Large intestine (tissue), 3 donors: ENCODE measurements around the gene TXNDC2. TPM values are rescaled to one million over a fixed set of nuclear protein-coding genes. Genes with fewer than 3 reads are reported as not detected.

Experiments
- DNase-seq, 2 donors: peaks; one replicate each; pipeline versions ENCODE4 v3.0.0 to v3.0.0-alpha.2; 2013
- H3K27ac ChIP-seq: one replicate; pipeline ENCODE4 v1.5.1; 2013; ENCODE audit warnings: low read length
- H3K27me3 ChIP-seq: 2 replicates; pipeline ENCODE4 v1.6.1; 2013; ENCODE audit warnings: low read length; ENCODE audit not compliant: control insufficient read depth, insufficient read depth
- H3K36me3 ChIP-seq: 2 replicates; pipeline ENCODE4 v1.6.1; 2013; ENCODE audit warnings: low read length; ENCODE audit not compliant: control insufficient read depth, insufficient read depth
- H3K4me1 ChIP-seq: one replicate; pipeline ENCODE4 v1.6.1; 2013; ENCODE audit warnings: low read length; ENCODE audit not compliant: control insufficient read depth, insufficient read depth
- H3K4me3 ChIP-seq: one replicate; pipeline ENCODE4 v1.5.1; 2013; ENCODE audit warnings: low read length
- H3K9me3 ChIP-seq: one replicate; pipeline ENCODE4 v1.6.1; 2013; ENCODE audit warnings: mild to moderate bottlenecking, low read depth, low read length, moderate library complexity; ENCODE audit not compliant: control insufficient read depth
- WGBS: methylation state at CpG from one replicate; pipeline ENCODE4 v1.1.5; 2013; ENCODE audit warnings: low lambda C conversion rate; ENCODE audit not compliant: insufficient coverage; 5-methylcytosine and 5-hydroxymethylcytosine counted together
- polyA plus RNA-seq: library from polyadenylated mRNA; unstranded; fragments of 120-200 nt; gene quantifications from one replicate; pipeline ENCODE4 v1.2.1, GENCODE V29; 2013

Gene TXNDC2
- polyA plus RNA-seq, 1 donor = 0.03 TPM

DNA sequence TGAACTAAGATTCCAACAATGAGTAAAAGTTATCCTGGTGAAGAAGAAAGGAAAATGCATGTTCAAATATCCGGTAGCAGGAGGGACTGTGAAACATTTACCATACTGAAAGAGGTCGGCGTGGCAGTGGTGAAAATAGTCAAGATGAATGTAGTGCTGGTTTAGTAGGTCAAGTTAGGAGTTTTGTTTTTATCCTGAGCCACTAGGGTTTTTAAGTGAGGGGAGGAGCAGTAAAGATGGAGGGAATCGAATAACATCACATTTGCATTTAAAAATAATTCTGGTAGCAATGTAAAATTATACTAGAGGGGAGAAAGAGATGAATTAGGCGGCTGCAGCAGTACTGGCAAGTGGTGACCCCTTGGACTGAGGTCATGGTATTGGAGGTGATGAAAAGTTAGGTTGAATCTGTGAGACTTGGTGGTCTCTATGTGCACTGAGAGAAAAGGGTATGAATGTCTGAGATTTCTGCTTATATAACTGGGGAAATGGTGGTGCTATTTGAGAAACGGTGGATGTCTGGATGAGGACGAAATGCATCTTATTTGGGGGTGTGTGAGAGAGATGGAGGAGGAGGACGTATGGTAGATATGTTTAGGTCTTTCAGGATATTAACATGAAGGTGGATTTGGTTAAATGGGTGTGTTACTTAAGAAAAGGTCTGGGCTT lies 33.9 kb downstream of the TXNDC2 start:
- H3K36me3 ChIP-seq = peaks cover 3% of the 10 kb centered on the region
- H3K4me3 ChIP-seq = no peak overlapping the region
- no peak for DNase-seq

DNA sequence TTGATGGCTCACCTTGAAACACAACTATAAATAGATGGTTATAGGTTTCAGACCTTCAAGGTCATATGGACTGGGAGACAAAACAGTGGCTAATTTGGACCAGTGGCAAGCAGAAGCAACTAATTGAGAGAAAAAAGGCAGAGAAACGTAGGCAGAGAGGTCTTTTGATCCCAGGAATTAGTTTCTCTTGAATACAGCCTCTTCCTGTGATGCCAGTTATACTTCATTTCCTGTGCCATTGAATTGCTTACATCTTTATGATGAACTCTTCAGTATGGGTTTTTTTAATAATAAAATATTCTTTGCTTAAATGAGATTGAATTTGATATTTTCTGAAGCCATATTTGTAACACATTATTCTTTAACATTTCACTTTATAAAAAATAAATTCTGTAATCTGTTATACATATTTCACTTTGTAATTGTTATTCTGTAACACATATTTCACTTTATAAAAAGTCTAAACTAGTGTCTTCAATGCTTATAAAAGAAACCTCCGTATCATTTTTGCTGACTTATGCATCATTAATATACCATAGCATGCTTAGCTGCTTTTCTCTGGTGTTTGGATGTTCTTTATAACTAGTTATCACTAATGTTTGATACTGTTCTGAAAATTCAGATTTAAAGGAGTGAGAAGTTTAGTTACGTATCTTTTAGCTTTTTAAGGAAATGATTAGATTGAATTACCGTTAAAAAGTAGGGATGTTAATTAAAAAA lies 37.0 kb downstream of the TXNDC2 start:
- H3K27me3 ChIP-seq = no peaks in the 10 kb centered on the region
- no peak for DNase-seq
- H3K36me3 ChIP-seq = peaks cover 3% of the 10 kb centered on the region
- H3K9me3 ChIP-seq = no peaks in the 10 kb centered on the region
- 90% methylated on average over 2 of the region's 4 CpGs for WGBS
- peaks cover 28% of the 10 kb centered on the region for H3K4me1 ChIP-seq
- no peak overlapping the region for H3K27ac ChIP-seq
- H3K4me3 ChIP-seq = no peak overlapping the region

More for the DNA sequence above, 33.9 kb downstream of the TXNDC2 start:
- no peaks in the 10 kb centered on the region for H3K9me3 ChIP-seq
- H3K4me1 ChIP-seq = peaks cover 26% of the 10 kb centered on the region
- WGBS = 70% methylated on average over 5 of the region's 8 CpGs
- no peak overlapping the region for H3K27ac ChIP-seq
- no peaks in the 10 kb centered on the region for H3K27me3 ChIP-seq

DNA sequence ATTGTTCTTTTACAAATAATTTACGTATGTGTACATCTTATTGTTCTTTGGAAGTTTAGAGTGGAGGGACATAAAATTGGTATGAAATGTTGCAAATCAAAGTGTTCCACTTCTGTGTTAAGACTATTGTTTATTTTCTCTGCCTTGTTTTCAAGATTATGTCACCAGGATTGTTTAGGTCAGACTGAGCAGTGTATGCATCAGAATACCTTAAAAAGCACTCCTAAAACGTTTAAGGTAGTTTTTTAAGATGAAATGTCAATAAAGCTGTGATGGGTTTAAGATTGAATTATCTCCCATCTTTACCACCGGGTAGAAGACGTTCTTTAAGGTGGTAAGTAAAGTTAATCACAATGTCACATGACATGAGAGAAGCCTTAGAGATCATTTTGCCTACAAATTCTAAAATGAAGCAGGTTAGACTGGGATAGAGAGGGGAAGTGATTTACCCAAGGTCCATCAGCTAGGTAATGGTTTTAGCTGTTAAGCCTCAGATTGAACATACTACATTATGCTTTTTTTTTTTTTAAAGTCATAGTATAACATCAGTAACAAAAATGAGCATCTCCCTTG lies 38.7 kb downstream of the TXNDC2 start:
- no peaks in the 10 kb centered on the region for H3K9me3 ChIP-seq
- H3K4me1 ChIP-seq = peaks cover 24% of the 10 kb centered on the region
- H3K27ac ChIP-seq = no peak overlapping the region
- no peak for DNase-seq
- no peaks in the 10 kb centered on the region for H3K27me3 ChIP-seq
- H3K36me3 ChIP-seq = peaks cover 3% of the 10 kb centered on the region
- H3K4me3 ChIP-seq = no peak overlapping the region
- WGBS = 38% methylated on average over 3 of the region's 4 CpGs

- peaks cover 17% of the 10 kb centered on the region for H3K4me1 ChIP-seq
- H3K27me3 ChIP-seq = no peaks in the 10 kb centered on the region
- WGBS = no CpG with 5 or more reads among the region's 1 CpG
- H3K27ac ChIP-seq = no peak overlapping the region
- no peaks in the 10 kb centered on the region for H3K9me3 ChIP-seq
- H3K4me3 ChIP-seq = no peak overlapping the region
- peaks cover 3% of the 10 kb centered on the region for H3K36me3 ChIP-seq
- no peak for DNase-seq
Observed at GRCh38 chr18:9925369-9925768, 39.6 kb downstream of the TXNDC2 start.

DNA sequence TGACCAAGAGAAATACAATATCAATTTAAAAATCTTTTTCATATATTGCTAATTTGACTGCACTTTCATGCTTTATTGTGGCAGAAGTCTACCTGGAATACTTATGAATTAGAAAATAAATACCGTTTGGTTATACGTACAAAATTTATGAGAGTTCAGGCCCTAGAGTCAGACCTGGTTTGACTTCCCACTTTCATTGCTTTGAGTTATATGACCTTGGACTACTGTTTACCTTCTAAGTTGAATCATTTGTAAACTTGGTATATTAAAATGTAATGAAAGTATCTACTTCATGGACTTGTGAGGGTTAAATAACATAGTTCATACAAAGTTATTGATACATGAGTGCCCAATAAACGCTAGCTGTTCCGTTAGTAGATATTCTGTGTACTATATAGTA lies 40.0 kb downstream of the TXNDC2 start:
- peaks cover 17% of the 10 kb centered on the region for H3K4me1 ChIP-seq

DNA sequence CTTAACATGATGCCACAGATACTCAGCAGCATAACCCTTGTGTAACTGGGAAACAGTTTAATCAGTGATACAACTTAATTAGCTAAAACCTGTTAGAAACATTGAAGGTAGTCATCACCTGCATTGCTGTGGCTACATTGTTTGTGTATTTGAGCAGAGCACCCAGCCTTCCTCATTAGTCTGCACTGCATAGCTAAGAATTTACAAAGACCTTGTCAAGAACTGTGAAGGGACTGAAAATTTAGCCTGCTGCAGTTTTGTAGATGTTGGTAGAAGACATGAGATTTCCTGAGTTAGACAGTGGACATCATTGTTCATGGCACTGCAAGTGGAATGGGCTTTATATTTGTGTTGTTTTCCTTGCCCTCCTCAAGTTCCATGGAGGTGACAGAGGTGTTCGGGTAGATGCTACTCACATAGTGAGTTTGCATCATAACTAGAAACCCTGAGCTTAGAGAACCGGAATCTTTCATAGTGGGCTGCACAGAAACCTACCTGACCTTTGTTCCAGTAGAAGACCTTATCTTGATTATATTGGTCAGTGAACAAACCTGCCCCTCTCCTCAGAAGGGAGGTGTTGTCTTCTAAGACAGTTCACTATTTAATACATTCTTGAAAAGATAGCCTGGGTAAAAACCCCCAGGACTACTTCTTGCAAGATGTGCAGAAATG lies 40.6 kb downstream of the TXNDC2 start:
- WGBS = no CpG with 5 or more reads among the region's 2 CpGs
- Histone ChIP-seq H3K9me3 (no peaks in the 10 kb centered on the region), H3K27me3 (no peaks in the 10 kb centered on the region), H3K27ac (peak overlapping the region; percentile 16), H3K4me3 (no peak overlapping the region), H3K4me1 (peaks cover 20% of the 10 kb centered on the region), H3K36me3 (peaks cover 3% of the 10 kb centered on the region)
- no peak for DNase-seq

More for the DNA sequence above, 40.0 kb downstream of the TXNDC2 start:
- Histone ChIP-seq H3K4me3 (no peak overlapping the region), H3K9me3 (no peaks in the 10 kb centered on the region), H3K27me3 (no peaks in the 10 kb centered on the region), H3K36me3 (peaks cover 3% of the 10 kb centered on the region), H3K27ac (no peak overlapping the region)
- no CpG with 5 or more reads among the region's 4 CpGs for WGBS
- DNase-seq = no peak

DNA sequence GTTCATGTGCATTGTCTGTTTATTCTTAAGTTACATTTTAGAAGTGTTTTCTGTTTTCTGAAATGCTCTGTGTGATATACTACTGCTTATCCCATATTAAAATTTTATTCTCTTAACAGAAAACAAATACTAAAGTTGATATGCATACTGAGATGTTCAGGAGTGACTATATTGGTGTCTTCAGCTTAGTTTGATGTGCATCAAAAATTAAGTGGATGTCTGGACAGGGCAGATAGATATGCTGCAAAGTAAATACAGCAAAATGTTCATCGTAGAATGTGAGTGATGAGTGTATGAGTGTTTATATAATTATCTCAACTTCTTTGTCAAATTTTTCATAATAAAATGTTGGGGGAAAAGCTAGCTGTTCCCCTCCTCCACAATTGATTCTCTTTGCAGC lies 41.2 kb downstream of the TXNDC2 start:
- WGBS = no CpG with 5 or more reads among the region's 1 CpG
- no peak overlapping the region for H3K4me3 ChIP-seq
- peaks cover 22% of the 10 kb centered on the region for H3K4me1 ChIP-seq
- peaks cover 1% of the 10 kb centered on the region for H3K36me3 ChIP-seq
- DNase-seq = no peak
- H3K27me3 ChIP-seq = no peaks in the 10 kb centered on the region
- H3K27ac ChIP-seq = peak overlapping the region; percentile 16
- H3K9me3 ChIP-seq = no peaks in the 10 kb centered on the region

DNA sequence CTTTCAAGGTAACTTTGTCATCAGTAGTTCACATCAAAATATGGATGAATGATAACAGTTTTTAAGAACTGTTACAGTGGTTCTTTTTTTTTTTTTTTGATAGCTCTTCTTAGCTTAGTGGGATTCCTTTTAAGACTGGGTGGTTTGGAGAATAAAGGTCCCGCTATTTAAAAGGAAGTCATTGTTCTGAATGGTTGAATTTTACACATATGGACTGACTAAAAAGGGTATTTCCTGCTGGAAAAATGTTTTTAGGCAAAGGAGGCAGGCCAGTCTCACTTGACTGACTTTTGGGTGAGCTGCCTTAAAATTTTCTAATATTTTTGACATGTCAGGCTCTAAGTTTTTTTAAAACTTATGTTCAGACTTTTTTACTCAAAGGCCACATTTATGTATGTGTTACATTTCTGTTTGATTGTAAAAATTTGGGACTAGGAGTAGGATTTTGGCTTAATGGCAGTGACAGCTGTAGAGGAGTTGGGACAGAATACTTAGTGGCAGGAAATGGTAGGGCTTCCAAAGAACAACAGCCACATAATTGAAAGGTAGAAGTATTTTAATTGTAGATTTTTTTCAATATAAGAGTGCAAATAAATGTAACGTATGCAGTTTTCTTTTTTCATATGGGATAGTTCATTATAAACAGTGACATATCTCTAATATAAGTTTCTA lies 41.8 kb downstream of the TXNDC2 start:
- no peaks in the 10 kb centered on the region for H3K9me3 ChIP-seq
- H3K36me3 ChIP-seq = peaks cover 4% of the 10 kb centered on the region
- no peak overlapping the region for H3K27ac ChIP-seq
- no peak overlapping the region for H3K4me3 ChIP-seq
- H3K27me3 ChIP-seq = no peaks in the 10 kb centered on the region
- peaks cover 22% of the 10 kb centered on the region for H3K4me1 ChIP-seq
- WGBS = 67% methylated on average over 1 of the region's 2 CpGs
- no peak for DNase-seq

GRCh38 chr18:9928646-9929259 lies 43.0 kb downstream of the TXNDC2 start:
- H3K36me3 ChIP-seq = peaks cover 15% of the 10 kb centered on the region
- 96% methylated on average over 4 of the region's 5 CpGs for WGBS
- no peak overlapping the region for H3K27ac ChIP-seq
- H3K9me3 ChIP-seq = no peaks in the 10 kb centered on the region
- no peaks in the 10 kb centered on the region for H3K27me3 ChIP-seq
- H3K4me1 ChIP-seq = peaks cover 22% of the 10 kb centered on the region
- H3K4me3 ChIP-seq = no peak overlapping the region
- DNase-seq = no peak
